Heart left ventricle (tissue), 16 donors: ENCODE measurements around the gene GALK2. TPM values are rescaled to one million over a fixed set of nuclear protein-coding genes. Genes with fewer than 3 reads are reported as not detected.
"Not testable (repeated sequence)": the region's sequence is repeated elsewhere in the genome, so short reads cannot be mapped to it uniquely, and the experiment has no call there.

Experiments used
- ATAC-seq, 4 donors: fragments of 200-7000 bp; cut with Tn5 transposase; one replicate each; pipeline ENCODE4 v1.9.1; 2020 to 2022; ENCODE audit warnings: moderate library complexity in 4 of 4, mild to moderate bottlenecking in 3 of 4, moderate number of reproducible peaks in 1 of 4
- DNase-seq, 5 donors: peaks; one replicate each; pipeline ENCODE4 v3.0.0-alpha.2; 2020
- H3K27ac ChIP-seq, 12 donors: fragments of 200-600 bp; sonication (generic) in 4 of 12; one replicate each; pipeline versions ENCODE4 v1.5.0 to v1.8.0; 2016 to 2022; ENCODE audit warnings: mild to moderate bottlenecking in 2 of 12
- H3K27me3 ChIP-seq, 9 donors: fragments of 200-600 bp; sonication (generic) in 2 of 9; one replicate each; pipeline versions ENCODE4 v1.5.1 to v1.8.0; 2016 to 2022; ENCODE audit warnings: mild to moderate bottlenecking in 3 of 9
- H3K36me3 ChIP-seq, 9 donors: fragments of 200-600 bp; sonication (generic) in 2 of 9; one replicate each; pipeline versions ENCODE4 v1.5.0 to v1.8.0; 2018 to 2022; ENCODE audit warnings: mild to moderate bottlenecking in 2 of 9
- H3K4me1 ChIP-seq, 12 donors: fragments of 200-600 bp; sonication (generic) in 4 of 12; one replicate each; pipeline versions ENCODE4 v1.5.0 to v1.8.0; 2016 to 2022; ENCODE audit warnings: mild to moderate bottlenecking in 3 of 12
- H3K4me3 ChIP-seq, 12 donors: fragments of 200-600 bp; sonication (generic) in 4 of 12; one replicate each; pipeline versions ENCODE4 v1.5.0 to v1.8.0; 2017 to 2022; ENCODE audit warnings: mild to moderate bottlenecking in 9 of 12, moderate library complexity in 4 of 12
- H3K9me3 ChIP-seq, 12 donors: fragments of 200-600 bp; sonication (generic) in 4 of 12; one replicate each; pipeline versions ENCODE4 v1.5.0 to v1.8.0; 2016 to 2022; ENCODE audit warnings: mild to moderate bottlenecking in 1 of 12
- POLR2A ChIP-seq, 2 donors: fragments of 450-650 bp; IDR thresholded peaks; one replicate each; pipeline ENCODE4 v1.6.1; 2017; ENCODE audit warnings: antibody characterized with exemption in 2 of 2, mild to moderate bottlenecking in 2 of 2, moderate library complexity in 2 of 2
- WGBS, 4 donors: extraction: QIAGEN DNeasy Blood & Tissue Kit in 2 of 4; methylation state at CpG; one replicate each; pipeline versions ENCODE4 v1.1.5 to v1.1.7; 2013 to 2018; 5-methylcytosine and 5-hydroxymethylcytosine counted together
- intact Hi-C, 10 donors: fragments of 100-400 bp; cut with DNase I; formaldehyde crosslinking; loops; one replicate each; pipeline versions ENCODE4 v1.11.1 to v1.14.2; 2022
- polyA plus RNA-seq, 2 donors: library from polyadenylated mRNA; stranded (reverse); fragments of 200-250 nt; gene quantifications; one replicate each; pipeline ENCODE4 v1.2.3, GENCODE V29; 2013
- total RNA-seq, 9 donors: library from RNA; depleted of rRNA in 2 of 9; stranded (reverse); fragments of >200 nt in 2 of 9; fragmentation: NEBNext Ultra II Directional in 3 of 9; extraction: Animal tissue kit (Norgen Biotek cat#: 25700) in 3 of 9; gene quantifications; one replicate each; pipeline versions ENCODE4 v1.1.0 to v1.2.4, GENCODE V29; 2016 to 2023
- TF ChIP-seq, protein P1 (sequence below), 12 donors: fragments of 200-600 bp; sonication (generic) in 4 of 12; IDR thresholded peaks; one replicate each; pipeline versions ENCODE4 v1.5.0 to v1.8.0; 2018 to 2022; ENCODE audit warnings: antibody characterized with exemption in 12 of 12, mild to moderate bottlenecking in 5 of 12
- donor health status: ischemic (EF 13 %, LVEDD 7.1; RV severe dilation, severe dysfunction).
- donor health status: healthy with polysubstance abuse.
- donor health status: DM: no; HTN: yes; CAD: no.
- donor health status: DM: no; HTN: no; CAD: no.
- donor health status: ischemic (EF 25% LVEDD 6.9; RV normal size, moderate dysfunction).
- donor health status: ischemic (EF 25% LVEDD 5.7; RV mildly dilated, moderate dysfunction).
- donor health status: healthy.
- donor health status: DM: yes; HTN: yes; CAD: no.
- donor health status: ischemic (EF 35%, LVEDD 5.7; RV mildly dilated, moderate dysfunction).
- donor health status: nonischemic (EF 11% LVEDD 7.7; RV severe dilation, severe dysfunction).
- donor health status: DM: yes; HTN: yes; CAD: no.
- donor health status: PGD.
- donor health status: ischemic (EF 29% LVEDD 5.4; RV normal size, mild dysfunction).
- donor health status: nonischemic (EF 23%, LVEDD 6.1; RV moderate dilation, normal function).

Gene GALK2
- total and polyA plus RNA-seq, 11 donors: 8.3 to 55.3 (median 35.2) TPM

DNA sequence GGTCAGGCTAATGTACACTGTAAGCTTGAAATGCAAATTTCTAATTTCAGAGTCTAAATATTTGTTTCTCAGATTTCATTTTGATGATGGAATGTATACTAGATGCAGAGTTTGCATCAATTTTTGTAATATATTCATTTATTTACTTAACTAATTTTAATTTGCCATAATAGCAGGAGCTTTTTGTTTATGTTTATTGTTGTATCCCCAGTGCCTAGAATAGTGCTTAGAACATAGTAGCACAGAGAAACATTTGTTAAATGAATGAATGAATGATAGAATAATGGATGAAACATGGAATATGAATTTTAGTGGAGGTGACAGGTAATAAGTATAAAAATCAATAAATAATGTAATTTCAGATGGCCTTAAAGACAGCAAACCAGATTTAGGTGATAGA lies 5.2 kb upstream of the GALK2 start:
- Histone ChIP-seq H3K27ac (no peak overlapping the region), H3K9me3 (no peaks in the 10 kb centered on the region), H3K27me3 (no peaks in the 10 kb centered on the region), H3K4me3 (no peak overlapping the region), H3K4me1 (peaks cover 0 to 5% (median 0%) of the 10 kb centered on the region in 12 donors), H3K36me3 (peaks cover 0 to 20% (median 14%) of the 10 kb centered on the region in 9 donors)
- TF ChIP-seq, protein P1, sequence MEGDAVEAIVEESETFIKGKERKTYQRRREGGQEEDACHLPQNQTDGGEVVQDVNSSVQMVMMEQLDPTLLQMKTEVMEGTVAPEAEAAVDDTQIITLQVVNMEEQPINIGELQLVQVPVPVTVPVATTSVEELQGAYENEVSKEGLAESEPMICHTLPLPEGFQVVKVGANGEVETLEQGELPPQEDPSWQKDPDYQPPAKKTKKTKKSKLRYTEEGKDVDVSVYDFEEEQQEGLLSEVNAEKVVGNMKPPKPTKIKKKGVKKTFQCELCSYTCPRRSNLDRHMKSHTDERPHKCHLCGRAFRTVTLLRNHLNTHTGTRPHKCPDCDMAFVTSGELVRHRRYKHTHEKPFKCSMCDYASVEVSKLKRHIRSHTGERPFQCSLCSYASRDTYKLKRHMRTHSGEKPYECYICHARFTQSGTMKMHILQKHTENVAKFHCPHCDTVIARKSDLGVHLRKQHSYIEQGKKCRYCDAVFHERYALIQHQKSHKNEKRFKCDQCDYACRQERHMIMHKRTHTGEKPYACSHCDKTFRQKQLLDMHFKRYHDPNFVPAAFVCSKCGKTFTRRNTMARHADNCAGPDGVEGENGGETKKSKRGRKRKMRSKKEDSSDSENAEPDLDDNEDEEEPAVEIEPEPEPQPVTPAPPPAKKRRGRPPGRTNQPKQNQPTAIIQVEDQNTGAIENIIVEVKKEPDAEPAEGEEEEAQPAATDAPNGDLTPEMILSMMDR (IDR thresholded peaks at IDR 0.05): no peak
- no peak for TF ChIP-seq POLR2A (IDR thresholded peaks at IDR 0.05)
- ATAC-seq (no peak), DNase-seq (no peak)
- intact Hi-C loops: loop anchor here in 1 of 10 donors (10.0 kb wide), 1 partner anchor 70 kb away; no protein-coding TSS in a partner anchor

DNA sequence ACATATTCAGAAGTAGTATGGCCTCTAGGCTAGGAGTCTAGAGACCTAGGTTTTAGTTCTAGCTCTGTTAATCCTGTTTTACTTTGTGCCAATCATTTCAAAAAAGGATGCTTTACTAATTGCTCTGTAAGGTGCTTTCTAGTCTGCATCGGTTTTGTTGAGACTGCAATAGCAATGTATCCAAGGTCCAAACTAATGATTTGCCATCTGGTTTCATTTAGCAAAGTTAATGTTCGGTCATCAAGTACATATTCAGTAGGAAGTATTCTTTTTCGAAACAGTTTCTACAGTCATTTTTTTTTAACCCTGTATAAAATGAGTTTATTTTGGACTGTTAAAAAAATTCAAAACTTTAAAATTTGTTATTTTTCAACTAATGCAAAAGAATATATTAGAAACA lies 2.0 kb upstream of the GALK2 start:
- Histone ChIP-seq H3K4me3 (no peak overlapping the region), H3K27me3 (no peaks in the 10 kb centered on the region), H3K9me3 (no peaks in the 10 kb centered on the region), H3K36me3 (peaks cover 0 to 6% (median under 1%) of the 10 kb centered on the region in 9 donors), H3K4me1 (peaks cover 0 to 32% (median 7%) of the 10 kb centered on the region in 12 donors), H3K27ac (no peak overlapping the region)
- intact Hi-C loops: loop anchor here in 1 of 10 donors (10.0 kb wide), 1 partner anchor 67 kb away; no protein-coding TSS in a partner anchor
- ATAC-seq: no peak
- 81 to 85% (median 82%) methylated on average over 3 of the region's 3 CpGs for WGBS, 4 donors
- TF ChIP-seq, protein P1 (IDR thresholded peaks at IDR 0.05): no peak
- TF ChIP-seq POLR2A (IDR thresholded peaks at IDR 0.05): no peak
- no peak for DNase-seq

DNA sequence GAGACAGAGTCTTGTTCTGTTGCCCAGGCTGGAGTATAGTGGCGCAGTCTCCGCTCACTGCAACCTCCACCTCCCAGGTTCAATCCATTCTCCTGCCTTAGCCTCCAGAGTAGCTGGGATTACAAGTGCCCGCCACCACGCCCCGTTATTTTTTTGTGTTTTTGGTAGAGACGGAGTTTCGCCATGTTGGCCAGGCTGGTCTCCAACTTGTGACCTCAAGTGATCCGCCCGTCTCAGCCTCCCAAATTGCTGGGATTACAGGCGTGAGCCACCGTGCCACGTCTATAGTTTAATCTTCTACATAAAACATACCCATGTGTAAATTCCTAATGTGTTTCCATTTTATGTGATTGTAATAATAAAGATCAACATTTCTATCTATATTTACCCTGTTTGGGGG lies 1.7 kb downstream of the GALK2 start:
- Histone ChIP-seq H3K27me3 (no peaks in the 10 kb centered on the region), H3K4me3 (peak overlapping the region in 1 of 12 donors; percentile 69), H3K9me3 (no peaks in the 10 kb centered on the region), H3K4me1 (peaks cover 0 to 43% (median 8%) of the 10 kb centered on the region in 12 donors), H3K36me3 (no peaks in the 10 kb centered on the region), H3K27ac (no peak overlapping the region)
- DNase-seq: no peak
- intact Hi-C loops: no loop called here
- no peak for TF ChIP-seq POLR2A (IDR thresholded peaks at IDR 0.05)
- TF ChIP-seq, protein P1 (IDR thresholded peaks at IDR 0.05): no peak
- no peak for ATAC-seq
- 97 to 98% (median 98%) methylated on average over 12 of the region's 12 CpGs for WGBS, 4 donors

DNA sequence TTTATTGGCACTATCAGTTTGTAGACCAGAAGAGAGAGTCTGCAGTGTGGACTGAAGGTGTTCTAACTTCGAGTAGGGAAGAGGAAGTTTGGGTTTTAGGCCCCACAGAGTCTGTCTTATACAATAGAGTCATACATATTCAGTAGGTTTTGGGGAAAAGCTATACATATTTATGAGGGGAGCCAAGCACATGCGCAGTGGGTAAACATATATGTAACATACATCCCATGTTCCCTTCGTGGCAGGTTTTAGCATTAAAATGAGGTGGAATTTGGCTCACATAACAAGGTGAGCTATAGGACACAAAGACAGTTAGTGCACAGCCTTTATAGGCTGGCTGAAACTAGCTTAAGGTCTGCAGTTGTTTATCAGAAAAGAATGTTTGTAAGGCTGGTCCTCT lies 4.9 kb downstream of the GALK2 start:
- Histone ChIP-seq H3K4me3 (no peak overlapping the region), H3K36me3 (no peaks in the 10 kb centered on the region), H3K27me3 (no peaks in the 10 kb centered on the region), H3K27ac (no peak overlapping the region), H3K9me3 (no peaks in the 10 kb centered on the region), H3K4me1 (peaks cover 0 to 38% (median 6%) of the 10 kb centered on the region in 12 donors)
- no peak for TF ChIP-seq POLR2A (IDR thresholded peaks at IDR 0.05)
- TF ChIP-seq, protein P1 (IDR thresholded peaks at IDR 0.05): no peak
- WGBS, 4 donors: 88 to 93% (median 92%) methylated on average over 3 of the region's 3 CpGs
- DNase-seq: no peak
- intact Hi-C loops: no loop called here
- ATAC-seq: no peak

DNA sequence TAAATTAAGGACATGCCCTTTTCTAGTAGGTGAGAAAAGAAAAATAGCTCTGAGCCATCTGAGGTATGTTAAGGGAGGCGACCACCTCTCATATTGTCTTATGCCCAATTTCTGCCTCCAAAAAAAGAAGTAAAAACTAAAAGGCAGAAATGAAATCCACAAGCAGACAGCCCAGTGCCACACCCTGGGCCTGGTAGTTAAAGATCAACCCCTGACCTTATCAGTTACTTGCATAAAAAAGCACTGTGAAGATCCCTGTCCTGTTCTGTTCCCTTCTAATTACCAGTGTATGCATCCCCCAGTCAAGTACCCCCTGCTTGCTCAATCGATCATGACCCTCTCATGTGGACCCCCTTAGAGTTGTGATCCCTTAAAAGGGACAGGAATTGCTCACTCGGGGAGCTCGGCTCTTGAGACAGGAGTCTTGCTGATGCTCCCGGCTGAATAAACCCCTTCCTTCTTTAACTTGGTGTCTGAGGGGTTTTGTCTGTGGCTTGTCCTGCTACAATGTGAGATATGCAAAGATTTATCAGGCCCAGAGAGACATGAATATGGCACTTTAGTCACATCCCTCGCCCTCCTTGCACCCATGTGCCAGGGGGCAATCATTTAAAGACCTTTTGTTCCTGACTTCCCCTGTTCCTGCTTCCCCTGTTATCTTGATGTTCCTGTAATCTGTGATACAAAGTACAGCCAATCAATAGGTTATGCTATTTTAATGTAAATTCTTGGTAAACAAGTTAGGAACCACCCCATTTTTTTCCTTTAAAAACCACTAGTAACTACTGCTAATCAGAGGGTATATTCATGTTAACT lies 5.7 kb downstream of the GALK2 start:
- intact Hi-C loops, H3K27me3 ChIP-seq, DNase-seq, H3K9me3 ChIP-seq, H3K36me3 ChIP-seq, ATAC-seq, H3K27ac ChIP-seq, H3K4me3 ChIP-seq: not testable (repeated sequence)
- WGBS, 4 donors: 90 to 98% (median 93%) methylated on average over 6 of the region's 6 CpGs
- peaks cover 0 to 33% (median 3%) of the 10 kb centered on the region in 12 donors for H3K4me1 ChIP-seq
